GM18868 (cell line): ENCODE data around the gene CHMP3.
"Not testable (repeated sequence)": the region's sequence is repeated elsewhere in the genome, so short reads cannot be mapped to it uniquely, and the experiment has no call there.

Experiments
- ATAC-seq: cut with Tn5 transposase; IDR thresholded peaks from one replicate; pipeline ENCODE4 v1.9.1; 2021; ENCODE audit warnings: mild to moderate bottlenecking, moderate library complexity; ENCODE audit not compliant: unreplicated experiment

The CHMP3 gene

GRCh38 chr2:86512892-86513291, 50.4 kb downstream of the CHMP3 start:
- no peak for ATAC-seq

- ATAC-seq, result no peak
Observed at GRCh38 chr2:86512034-86512433, 51.2 kb downstream of the CHMP3 start.

GRCh38 chr2:86510436-86510933, 52.8 kb downstream of the CHMP3 start:
- ATAC-seq, result no peak

- ATAC-seq, result no peak
Observed at GRCh38 chr2:86507600-86507999, 55.6 kb downstream of the CHMP3 start.

- ATAC-seq, result no peak
Observed at GRCh38 chr2:86500325-86501083, 62.7 kb downstream of the CHMP3 start.

GRCh38 chr2:86499326-86499725, 63.9 kb downstream of the CHMP3 start:
- no peak for ATAC-seq

GRCh38 chr2:86498468-86499260, 64.6 kb downstream of the CHMP3 start:
- ATAC-seq, result no peak

GRCh38 chr2:86496391-86496790, 66.9 kb downstream of the CHMP3 start:
- not testable (repeated sequence) for ATAC-seq

GRCh38 chr2:86492048-86492453, 71.2 kb downstream of the CHMP3 start:
- ATAC-seq, result no peak

GRCh38 chr2:86491088-86491487, 72.2 kb downstream of the CHMP3 start:
- no peak for ATAC-seq

GRCh38 chr2:86490245-86490644, 73.0 kb downstream of the CHMP3 start:
- no peak for ATAC-seq

- ATAC-seq, result no peak
Observed at GRCh38 chr2:86489542-86489941, 73.7 kb downstream of the CHMP3 start.

GRCh38 chr2:86488561-86489250, 74.5 kb downstream of the CHMP3 start:
- ATAC-seq, result no peak

GRCh38 chr2:86487062-86487461, 76.2 kb downstream of the CHMP3 start:
- ATAC-seq, result no peak

- no peak for ATAC-seq
Observed at GRCh38 chr2:86485802-86486201, 77.4 kb downstream of the CHMP3 start.

GRCh38 chr2:86485103-86485502, 78.1 kb downstream of the CHMP3 start:
- ATAC-seq, result no peak

GRCh38 chr2:86484385-86484784, 78.9 kb downstream of the CHMP3 start:
- no peak for ATAC-seq

- ATAC-seq, result no peak
Observed at GRCh38 chr2:86482034-86482433, 81.2 kb downstream of the CHMP3 start.

- no peak for ATAC-seq
Observed at GRCh38 chr2:86480105-86480504, 83.1 kb downstream of the CHMP3 start.

GRCh38 chr2:86477349-86477748, 85.9 kb downstream of the CHMP3 start:
- no peak for ATAC-seq

GRCh38 chr2:86476918-86477317, 86.3 kb downstream of the CHMP3 start:
- no peak for ATAC-seq
